ENCODE results near the gene ZG16B. TPM values are rescaled to one million over a fixed set of nuclear protein-coding genes. Genes with fewer than 3 reads are reported as not detected.
A peak's percentile ranks its signal among the peaks of the same experiment; 100 is the strongest.

Gene ZG16B
- polyA plus RNA-seq, 1 experiment = 0.10 TPM

DNA sequence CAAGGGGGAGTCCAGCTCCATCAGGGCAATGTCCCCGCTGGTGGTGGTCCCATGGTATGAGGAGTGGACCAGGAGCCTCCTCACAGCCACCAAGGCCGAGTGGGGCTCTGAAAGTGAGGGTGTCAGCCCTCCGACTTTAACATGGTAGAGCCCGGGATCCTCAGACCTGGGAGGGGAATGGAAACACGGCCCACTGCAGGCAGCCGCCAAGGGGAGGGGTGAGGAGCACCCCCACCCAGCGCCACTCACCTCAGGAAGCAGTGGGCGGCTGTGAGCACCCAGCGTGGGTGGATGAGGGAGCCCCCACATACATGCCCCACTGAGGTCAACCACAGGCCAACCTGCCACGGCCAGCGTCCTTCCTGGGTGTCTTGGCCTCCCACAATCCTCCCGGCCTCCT is 10.8 kb downstream of the ZG16B start:
- no peak for DNase-seq (ENCODE audit: low read depth)
- peaks cover 10% of the 10 kb centered on the region for H3K27me3 ChIP-seq (ENCODE audit: control insufficient read depth, insufficient read depth, low read length)
- H3K4me3 ChIP-seq (ENCODE audit: low read depth, low read length) = no peak overlapping the region
- TF ChIP-seq, protein P1, sequence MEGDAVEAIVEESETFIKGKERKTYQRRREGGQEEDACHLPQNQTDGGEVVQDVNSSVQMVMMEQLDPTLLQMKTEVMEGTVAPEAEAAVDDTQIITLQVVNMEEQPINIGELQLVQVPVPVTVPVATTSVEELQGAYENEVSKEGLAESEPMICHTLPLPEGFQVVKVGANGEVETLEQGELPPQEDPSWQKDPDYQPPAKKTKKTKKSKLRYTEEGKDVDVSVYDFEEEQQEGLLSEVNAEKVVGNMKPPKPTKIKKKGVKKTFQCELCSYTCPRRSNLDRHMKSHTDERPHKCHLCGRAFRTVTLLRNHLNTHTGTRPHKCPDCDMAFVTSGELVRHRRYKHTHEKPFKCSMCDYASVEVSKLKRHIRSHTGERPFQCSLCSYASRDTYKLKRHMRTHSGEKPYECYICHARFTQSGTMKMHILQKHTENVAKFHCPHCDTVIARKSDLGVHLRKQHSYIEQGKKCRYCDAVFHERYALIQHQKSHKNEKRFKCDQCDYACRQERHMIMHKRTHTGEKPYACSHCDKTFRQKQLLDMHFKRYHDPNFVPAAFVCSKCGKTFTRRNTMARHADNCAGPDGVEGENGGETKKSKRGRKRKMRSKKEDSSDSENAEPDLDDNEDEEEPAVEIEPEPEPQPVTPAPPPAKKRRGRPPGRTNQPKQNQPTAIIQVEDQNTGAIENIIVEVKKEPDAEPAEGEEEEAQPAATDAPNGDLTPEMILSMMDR (IDR thresholded peaks at IDR 0.05; ENCODE audit: insufficient read depth, low read depth, low read length) = no peak
- CTCF ChIA-PET = interaction anchor here (3.5 kb wide), 1 partner anchor 27 kb away, joined by 201 read pairs; no protein-coding TSS in a partner anchor
- no peaks in the 10 kb centered on the region for H3K36me3 ChIP-seq (ENCODE audit: control insufficient read depth, insufficient read depth, low read length)
- POLR2A ChIA-PET = no interaction called here

DNA sequence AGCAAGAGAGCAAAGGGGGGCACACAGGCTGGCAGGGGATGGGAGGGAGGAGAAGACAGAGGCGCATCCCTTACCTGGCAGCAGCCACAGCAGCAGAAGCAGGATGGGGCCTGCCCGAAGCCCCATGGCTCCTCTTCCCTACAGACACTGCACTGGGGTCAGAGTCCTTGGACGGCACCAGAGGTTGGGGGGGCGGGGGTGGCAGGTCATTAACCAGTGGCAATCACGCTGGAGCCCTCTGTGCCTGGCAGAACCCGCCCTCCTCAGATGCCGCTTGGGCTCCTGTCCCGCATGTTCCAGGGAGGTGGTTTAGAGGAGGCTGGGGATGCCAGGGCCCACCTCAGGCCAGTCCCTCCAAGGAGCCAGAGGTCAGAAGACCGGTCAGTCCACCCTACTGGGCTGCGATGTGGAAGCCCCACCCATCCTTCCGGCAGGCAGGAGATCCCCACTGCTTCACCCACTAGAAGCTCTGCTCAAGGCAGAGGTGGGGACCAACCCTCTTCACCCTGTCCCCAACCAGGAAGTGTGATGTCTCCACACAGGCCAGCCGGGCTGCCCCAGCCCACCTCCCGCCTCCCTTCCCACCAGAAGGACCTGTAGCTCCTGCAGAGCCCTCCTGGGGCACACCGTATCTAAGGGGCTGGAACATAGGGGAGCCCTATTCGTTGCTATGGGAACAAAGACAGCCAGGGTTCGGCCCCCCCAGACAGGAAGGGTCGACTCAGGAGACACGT is 11.7 kb downstream of the ZG16B start:
- no peak for DNase-seq (ENCODE audit: low read depth)
- ChIA-PET POLR2A (no interaction called here), CTCF (interaction anchor here (0.9 to 1.1 kb wide), 3 partner anchors 13 to 23 kb away, joined by 3 to 4 read pairs (median 3); no protein-coding TSS in a partner anchor)

GRCh38 chr16:2842340-2843000 is 12.4 kb downstream of the ZG16B start:
- peaks cover 10% of the 10 kb centered on the region for H3K27me3 ChIP-seq (ENCODE audit: control insufficient read depth, insufficient read depth, low read length)
- H3K4me3 ChIP-seq (ENCODE audit: low read depth, low read length) = no peak overlapping the region
- no peaks in the 10 kb centered on the region for H3K36me3 ChIP-seq (ENCODE audit: control insufficient read depth, insufficient read depth, low read length)
- ChIA-PET CTCF (interaction anchor here (0.9 to 3.9 kb wide), 4 partner anchors 12 to 26 kb away, joined by 3 to 21 read pairs (median 4); no protein-coding TSS in a partner anchor), POLR2A (no interaction called here)
- DNase-seq (ENCODE audit: low read depth) = no peak
- TF ChIP-seq, protein P1 (IDR thresholded peaks at IDR 0.05; ENCODE audit: insufficient read depth, low read depth, low read length) = peak; percentile 49

More for the DNA sequence above, 11.7 kb downstream of the ZG16B start:
- TF ChIP-seq, protein P1 (IDR thresholded peaks at IDR 0.05; ENCODE audit: insufficient read depth, low read depth, low read length) = no peak
- Histone ChIP-seq H3K36me3 (ENCODE audit: control insufficient read depth, insufficient read depth, low read length) (no peaks in the 10 kb centered on the region), H3K27me3 (ENCODE audit: control insufficient read depth, insufficient read depth, low read length) (peaks cover 10% of the 10 kb centered on the region), H3K4me3 (ENCODE audit: low read depth, low read length) (no peak overlapping the region)

DNA sequence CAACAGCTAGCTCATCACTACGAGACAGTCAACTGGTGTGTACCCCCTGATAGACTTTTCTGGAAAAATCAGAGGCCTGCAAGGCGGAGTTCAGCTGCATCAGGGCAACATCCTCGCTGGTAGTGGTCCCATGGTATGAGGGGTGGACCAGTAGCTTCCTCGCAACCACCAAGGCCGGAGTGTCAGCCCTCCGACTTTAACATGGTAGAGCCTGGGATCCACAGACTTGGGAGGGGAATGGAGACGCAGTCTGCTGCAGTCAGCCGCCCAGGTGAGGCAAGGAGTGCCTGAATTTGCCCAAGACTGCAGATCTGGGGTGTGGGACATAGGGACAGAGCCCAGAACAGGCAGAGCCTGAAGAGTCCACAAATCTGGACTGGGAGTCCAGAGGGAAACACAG is 13.4 kb downstream of the ZG16B start:
- no peak for DNase-seq (ENCODE audit: low read depth)
- no peaks in the 10 kb centered on the region for H3K36me3 ChIP-seq (ENCODE audit: control insufficient read depth, insufficient read depth, low read length)
- peaks cover 10% of the 10 kb centered on the region for H3K27me3 ChIP-seq (ENCODE audit: control insufficient read depth, insufficient read depth, low read length)
- CTCF ChIA-PET = interaction anchor here (0.7 to 3.9 kb wide), 3 partner anchors 11 to 34 kb away, joined by 3 to 21 read pairs (median 6); no protein-coding TSS in a partner anchor
- no peak overlapping the region for H3K4me3 ChIP-seq (ENCODE audit: low read depth, low read length)
- TF ChIP-seq, protein P1 (IDR thresholded peaks at IDR 0.05; ENCODE audit: insufficient read depth, low read depth, low read length) = no peak
- POLR2A ChIA-PET = no interaction called here

DNA sequence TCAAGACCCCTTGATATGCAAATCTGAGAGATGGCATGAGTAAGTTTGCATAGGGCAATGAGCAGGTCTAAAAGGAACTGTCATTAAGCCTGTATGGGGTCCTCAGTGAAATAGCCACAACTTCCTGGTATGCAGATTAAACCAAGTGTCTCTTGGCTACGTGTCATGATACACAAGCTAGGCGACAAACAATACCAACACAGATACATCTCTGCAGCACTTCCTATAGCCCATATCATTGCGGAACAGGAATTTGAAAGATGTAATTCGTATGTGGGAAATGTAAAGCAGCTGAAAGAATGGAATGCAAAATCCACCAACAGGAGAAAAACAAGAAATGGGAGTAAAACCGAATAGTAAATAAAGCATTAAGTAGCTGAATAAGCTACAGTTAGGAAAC is 15.0 kb downstream of the ZG16B start:
- Histone ChIP-seq H3K4me3 (ENCODE audit: low read depth, low read length) (no peak overlapping the region), H3K27me3 (ENCODE audit: control insufficient read depth, insufficient read depth, low read length) (peaks cover 21% of the 10 kb centered on the region), H3K36me3 (ENCODE audit: control insufficient read depth, insufficient read depth, low read length) (no peaks in the 10 kb centered on the region)
- ChIA-PET POLR2A (no interaction called here), CTCF (interaction anchor here (0.9 to 3.9 kb wide), 4 partner anchors 9 to 25 kb away, joined by 4 to 21 read pairs (median 4); no protein-coding TSS in a partner anchor)
- TF ChIP-seq, protein P1 (IDR thresholded peaks at IDR 0.05; ENCODE audit: insufficient read depth, low read depth, low read length) = no peak
- no peak for DNase-seq (ENCODE audit: low read depth)
